Activated naive CD8-positive, alpha-beta T cell (primary cell): ENCODE results near the gene ABI3BP.
A peak's percentile ranks its signal among the peaks of the same experiment; 100 is the strongest.

Experiments
- H3K27ac Mint-ChIP-seq: one replicate; pipeline ENCODE4 v1.8.0; 2021; ENCODE audit warnings: mixed read lengths
- H3K27me3 Mint-ChIP-seq: one replicate; pipeline ENCODE4 v1.8.0; 2021; ENCODE audit warnings: mixed read lengths
- H3K36me3 Mint-ChIP-seq: one replicate; pipeline ENCODE4 v1.8.0; 2021; ENCODE audit warnings: mixed read lengths
- H3K4me1 Mint-ChIP-seq: one replicate; pipeline ENCODE4 v1.8.0; 2021; ENCODE audit warnings: low read depth, mixed read lengths
- H3K4me3 Mint-ChIP-seq: one replicate; pipeline ENCODE4 v1.8.0; 2021; ENCODE audit warnings: mild to moderate bottlenecking, mixed read lengths
- H3K9me3 Mint-ChIP-seq: one replicate; pipeline ENCODE4 v1.8.0; 2021; ENCODE audit warnings: low read depth, mixed read lengths

The ABI3BP gene

GRCh38 chr3:100753846-100754245 lies 239.4 kb downstream of the ABI3BP start:
- Mint-ChIP-seq H3K4me1 (no peaks in the 10 kb centered on the region), H3K27me3 (no peaks in the 10 kb centered on the region), H3K27ac (no peak overlapping the region), H3K36me3 (peaks cover 15% of the 10 kb centered on the region), H3K4me3 (no peak overlapping the region), H3K9me3 (no peaks in the 10 kb centered on the region)

DNA sequence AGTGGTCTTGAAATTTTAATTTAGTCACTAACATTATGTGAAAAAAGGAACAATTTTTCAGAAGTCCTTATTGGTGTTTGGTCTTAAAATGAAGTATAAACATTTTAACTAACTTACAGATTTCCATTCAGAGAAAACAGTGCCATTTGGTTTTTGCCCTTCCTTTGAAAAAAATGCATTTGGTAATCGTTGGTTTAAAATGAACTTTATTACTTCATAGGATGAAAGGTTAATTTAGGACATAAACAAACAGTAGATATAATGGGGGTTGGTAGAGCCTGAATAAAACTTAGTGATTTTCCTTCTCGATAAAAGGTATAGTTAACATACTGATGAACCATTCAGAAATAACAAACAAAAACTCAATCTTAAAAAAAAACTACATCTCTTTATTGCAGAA lies 244.3 kb downstream of the ABI3BP start:
- Mint-ChIP-seq H3K27ac (no peak overlapping the region), H3K4me1 (no peaks in the 10 kb centered on the region), H3K9me3 (no peaks in the 10 kb centered on the region), H3K36me3 (peaks cover 15% of the 10 kb centered on the region), H3K27me3 (no peaks in the 10 kb centered on the region), H3K4me3 (no peak overlapping the region)

- Mint-ChIP-seq H3K9me3 (no peaks in the 10 kb centered on the region), H3K36me3 (peaks cover 15% of the 10 kb centered on the region), H3K4me1 (no peaks in the 10 kb centered on the region), H3K27me3 (no peaks in the 10 kb centered on the region), H3K4me3 (no peak overlapping the region), H3K27ac (no peak overlapping the region)
Observed at GRCh38 chr3:100748220-100748619, 245.0 kb downstream of the ABI3BP start.

- H3K9me3 Mint-ChIP-seq, result no peaks in the 10 kb centered on the region
- H3K4me1 Mint-ChIP-seq, result no peaks in the 10 kb centered on the region
- H3K27me3 Mint-ChIP-seq, result no peaks in the 10 kb centered on the region
- H3K27ac Mint-ChIP-seq, result no peak overlapping the region
- no peak overlapping the region for H3K4me3 Mint-ChIP-seq
- peaks cover 14% of the 10 kb centered on the region for H3K36me3 Mint-ChIP-seq
Observed at GRCh38 chr3:100746092-100746491, 247.1 kb downstream of the ABI3BP start.

- Mint-ChIP-seq H3K27me3 (no peaks in the 10 kb centered on the region), H3K4me3 (no peak overlapping the region), H3K36me3 (peaks cover 14% of the 10 kb centered on the region), H3K9me3 (no peaks in the 10 kb centered on the region), H3K27ac (no peak overlapping the region), H3K4me1 (no peaks in the 10 kb centered on the region)
Observed at GRCh38 chr3:100745617-100746016, 247.6 kb downstream of the ABI3BP start.

DNA sequence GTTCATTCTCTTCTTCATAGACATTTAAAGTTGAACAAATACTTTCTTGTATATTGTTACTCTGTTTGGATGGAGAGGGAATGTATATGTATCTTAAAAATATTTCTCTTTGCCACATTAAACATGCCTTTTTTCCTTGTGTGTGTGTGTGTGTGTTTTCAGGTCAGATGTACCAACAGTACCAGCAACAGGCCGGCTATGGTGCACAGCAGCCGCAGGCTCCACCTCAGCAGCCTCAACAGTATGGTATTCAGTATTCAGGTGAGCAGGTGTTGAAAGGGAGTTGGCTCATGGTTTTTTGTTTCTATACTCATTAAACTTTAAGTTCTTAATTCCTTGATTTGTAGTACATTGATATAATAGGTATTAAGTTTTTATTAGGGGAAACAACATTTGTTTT lies 248.6 kb downstream of the ABI3BP start:
- H3K27me3 Mint-ChIP-seq, result no peaks in the 10 kb centered on the region
- H3K27ac Mint-ChIP-seq, result no peak overlapping the region
- peaks cover 2% of the 10 kb centered on the region for H3K4me1 Mint-ChIP-seq
- no peak overlapping the region for H3K4me3 Mint-ChIP-seq
- peaks cover 14% of the 10 kb centered on the region for H3K36me3 Mint-ChIP-seq
- H3K9me3 Mint-ChIP-seq, result no peaks in the 10 kb centered on the region

DNA sequence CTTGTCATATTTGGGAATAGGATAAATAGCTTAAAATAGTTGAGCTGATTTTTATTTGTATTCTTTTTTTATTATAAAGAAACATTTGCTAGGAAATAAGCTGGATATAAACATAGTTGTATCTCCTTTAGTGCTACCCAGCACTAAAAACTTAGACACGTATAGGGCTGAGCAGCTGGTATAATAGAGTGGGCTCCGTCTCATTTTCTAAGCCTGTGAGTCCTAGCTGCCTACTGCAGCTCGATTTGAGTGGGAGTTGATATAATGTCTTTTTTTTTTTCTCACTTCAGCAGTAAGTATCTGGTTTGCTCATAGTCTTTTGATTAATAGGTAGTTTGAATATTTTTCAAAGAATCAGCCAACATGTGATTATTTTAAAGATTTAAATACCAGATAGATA lies 249.7 kb downstream of the ABI3BP start:
- H3K27ac Mint-ChIP-seq, result no peak overlapping the region
- peaks cover 9% of the 10 kb centered on the region for H3K36me3 Mint-ChIP-seq
- H3K4me1 Mint-ChIP-seq, result peaks cover 2% of the 10 kb centered on the region
- no peaks in the 10 kb centered on the region for H3K27me3 Mint-ChIP-seq
- no peaks in the 10 kb centered on the region for H3K9me3 Mint-ChIP-seq
- no peak overlapping the region for H3K4me3 Mint-ChIP-seq

GRCh38 chr3:100740207-100740606 lies 253.0 kb downstream of the ABI3BP start:
- Mint-ChIP-seq H3K4me3 (no peak overlapping the region), H3K4me1 (peaks cover 3% of the 10 kb centered on the region), H3K9me3 (no peaks in the 10 kb centered on the region), H3K27ac (no peak overlapping the region), H3K27me3 (no peaks in the 10 kb centered on the region), H3K36me3 (peaks cover 10% of the 10 kb centered on the region)

DNA sequence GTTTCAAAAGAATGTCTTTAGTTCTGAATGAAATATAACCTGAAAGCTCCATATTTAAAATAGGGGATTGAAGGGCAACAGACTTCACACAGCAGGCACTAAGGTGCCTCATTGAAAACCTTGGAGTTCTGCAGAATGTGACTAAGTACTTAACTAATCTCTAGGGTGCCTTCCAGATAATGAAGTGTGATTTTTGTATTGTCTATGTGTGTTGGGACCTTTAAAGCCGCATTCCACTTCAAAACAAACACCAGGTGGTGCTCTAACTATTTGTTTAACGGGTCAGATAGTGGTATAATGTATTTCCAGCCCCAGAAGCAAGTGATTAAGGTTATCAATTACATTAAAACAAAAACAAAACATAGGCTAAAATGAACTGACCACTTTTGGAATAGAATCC lies 255.9 kb downstream of the ABI3BP start:
- Mint-ChIP-seq H3K27ac (no peak overlapping the region), H3K4me3 (no peak overlapping the region), H3K9me3 (no peaks in the 10 kb centered on the region), H3K36me3 (peaks cover 9% of the 10 kb centered on the region), H3K4me1 (peaks cover 8% of the 10 kb centered on the region), H3K27me3 (no peaks in the 10 kb centered on the region)

DNA sequence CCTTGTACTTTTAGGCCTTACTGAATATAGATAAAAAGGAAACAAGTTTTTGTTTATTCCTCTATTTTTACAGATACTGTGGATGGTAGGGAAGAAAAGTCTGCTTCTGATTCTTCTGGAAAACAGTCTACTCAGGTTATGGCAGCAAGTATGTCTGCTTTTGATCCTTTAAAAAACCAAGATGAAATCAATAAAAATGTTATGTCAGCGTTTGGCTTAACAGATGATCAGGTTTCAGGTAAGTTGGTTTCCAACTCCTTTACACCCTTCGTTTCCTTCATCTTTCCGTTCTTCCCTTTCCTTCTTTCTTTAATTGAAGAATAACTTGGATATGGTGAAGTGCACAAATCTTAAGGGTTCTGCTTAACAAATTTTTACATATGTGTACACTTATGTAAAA lies 260.8 kb downstream of the ABI3BP start:
- H3K27me3 Mint-ChIP-seq, result no peaks in the 10 kb centered on the region
- no peak overlapping the region for H3K4me3 Mint-ChIP-seq
- no peaks in the 10 kb centered on the region for H3K9me3 Mint-ChIP-seq
- peaks cover 12% of the 10 kb centered on the region for H3K36me3 Mint-ChIP-seq
- peaks cover 5% of the 10 kb centered on the region for H3K4me1 Mint-ChIP-seq
- no peak overlapping the region for H3K27ac Mint-ChIP-seq

DNA sequence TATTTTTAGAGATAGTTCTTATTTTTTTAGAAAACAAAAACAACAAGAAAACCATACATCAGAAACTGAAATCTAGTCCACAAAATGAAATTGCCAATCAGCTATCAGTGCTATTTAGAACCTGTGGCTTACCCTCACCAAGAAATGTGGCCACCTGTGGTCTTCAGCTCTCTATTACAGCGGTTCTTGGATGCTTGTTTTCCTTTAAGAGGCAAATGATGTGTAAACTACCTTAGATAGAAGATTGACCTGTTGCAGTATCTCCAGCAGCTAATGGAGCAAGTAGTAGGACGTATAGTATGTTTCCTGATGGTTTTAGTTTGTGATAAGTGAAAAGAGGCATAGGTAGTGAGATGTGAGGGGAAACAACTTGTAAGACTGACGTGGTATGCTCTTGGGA lies 262.7 kb downstream of the ABI3BP start:
- H3K27me3 Mint-ChIP-seq, result no peaks in the 10 kb centered on the region
- peaks cover 20% of the 10 kb centered on the region for H3K4me1 Mint-ChIP-seq
- H3K9me3 Mint-ChIP-seq, result no peaks in the 10 kb centered on the region
- H3K4me3 Mint-ChIP-seq, result no peak overlapping the region
- no peak overlapping the region for H3K27ac Mint-ChIP-seq
- peaks cover 8% of the 10 kb centered on the region for H3K36me3 Mint-ChIP-seq

DNA sequence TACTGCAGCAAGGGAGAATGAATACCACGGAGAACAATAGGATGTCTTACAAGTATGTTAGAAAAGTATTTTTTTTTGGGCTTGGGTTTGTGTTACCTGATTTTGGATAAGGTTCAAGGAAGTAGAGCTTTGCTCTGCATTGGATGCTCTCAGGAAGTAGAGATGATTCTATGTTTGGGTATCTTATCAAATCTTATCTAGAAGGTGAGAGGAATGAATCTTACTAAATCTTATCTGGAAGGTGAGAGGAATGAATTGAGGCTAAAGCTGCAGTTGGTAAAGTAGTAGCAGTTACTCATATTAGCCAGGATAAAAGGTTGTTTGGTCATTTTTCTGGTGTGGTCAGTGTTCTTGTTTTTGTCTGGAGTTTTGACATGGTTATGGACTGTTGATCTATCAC lies 266.5 kb downstream of the ABI3BP start:
- Mint-ChIP-seq H3K4me3 (no peak overlapping the region), H3K4me1 (peaks cover 15% of the 10 kb centered on the region), H3K27ac (no peak overlapping the region)

DNA sequence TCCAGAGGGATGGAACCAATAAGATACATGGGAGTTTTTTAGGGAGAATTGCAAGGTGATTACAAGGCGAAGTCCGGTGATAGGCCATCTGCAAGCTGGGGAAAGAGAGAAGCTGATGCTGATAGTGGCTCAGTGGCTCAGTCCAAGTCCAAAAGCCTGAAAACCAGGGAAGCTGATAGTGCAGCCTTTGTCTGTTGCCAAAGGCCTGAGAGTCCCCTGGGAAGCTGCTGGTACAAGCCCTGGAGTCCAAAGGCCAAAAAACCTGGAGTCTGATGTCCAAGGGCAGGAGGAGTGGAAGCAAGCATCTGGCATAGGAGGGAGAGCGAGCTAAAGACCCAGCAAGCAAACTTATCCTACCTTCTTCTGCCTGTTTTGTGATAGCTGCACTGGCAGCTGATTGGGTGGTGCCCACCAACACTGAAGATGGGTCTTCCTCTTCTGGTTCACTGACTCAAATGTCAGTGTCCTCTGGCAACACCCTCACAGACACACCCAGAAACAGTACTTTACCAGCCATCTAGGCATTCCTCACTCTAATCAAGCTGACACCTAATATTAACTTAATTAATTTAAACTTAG lies 267.2 kb downstream of the ABI3BP start:
- no peaks in the 10 kb centered on the region for H3K27me3 Mint-ChIP-seq
- H3K27ac Mint-ChIP-seq, result no peak overlapping the region
- peaks cover 11% of the 10 kb centered on the region for H3K36me3 Mint-ChIP-seq
- H3K9me3 Mint-ChIP-seq, result no peaks in the 10 kb centered on the region
- H3K4me3 Mint-ChIP-seq, result no peak overlapping the region
- H3K4me1 Mint-ChIP-seq, result peaks cover 15% of the 10 kb centered on the region

More for the DNA sequence above, 266.5 kb downstream of the ABI3BP start:
- Mint-ChIP-seq H3K9me3 (no peaks in the 10 kb centered on the region), H3K27me3 (no peaks in the 10 kb centered on the region), H3K36me3 (peaks cover 11% of the 10 kb centered on the region)

GRCh38 chr3:100720426-100720825 lies 272.8 kb downstream of the ABI3BP start:
- Mint-ChIP-seq H3K36me3 (peaks cover 16% of the 10 kb centered on the region), H3K9me3 (no peaks in the 10 kb centered on the region), H3K27ac (no peak overlapping the region), H3K4me1 (peaks cover 31% of the 10 kb centered on the region), H3K27me3 (no peaks in the 10 kb centered on the region), H3K4me3 (no peak overlapping the region)

DNA sequence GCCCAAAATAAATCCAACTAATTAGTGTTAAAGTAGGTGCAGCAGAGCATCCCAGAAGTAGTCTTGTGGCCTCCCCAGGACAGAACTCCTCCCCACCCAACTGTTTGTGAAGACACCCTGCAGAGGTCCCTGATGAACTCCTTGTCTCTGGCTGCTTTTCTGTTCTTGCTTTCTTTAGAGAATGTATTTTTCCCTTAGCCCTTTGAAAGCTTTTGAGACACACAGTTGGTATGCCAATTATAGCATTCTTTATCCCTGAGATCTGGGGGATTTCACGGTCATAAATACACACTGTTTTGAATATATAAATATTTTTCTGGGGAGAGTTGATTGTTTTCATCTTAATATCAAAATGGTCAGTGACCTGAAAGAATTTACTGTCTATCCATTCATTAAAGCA lies 274.1 kb downstream of the ABI3BP start:
- H3K27ac Mint-ChIP-seq, result peak overlapping the region; percentile 13
- H3K4me3 Mint-ChIP-seq, result no peak overlapping the region
- H3K27me3 Mint-ChIP-seq, result no peaks in the 10 kb centered on the region
- H3K9me3 Mint-ChIP-seq, result no peaks in the 10 kb centered on the region
- peaks cover 21% of the 10 kb centered on the region for H3K36me3 Mint-ChIP-seq
- H3K4me1 Mint-ChIP-seq, result peaks cover 38% of the 10 kb centered on the region

GRCh38 chr3:100717637-100718487 lies 275.4 kb downstream of the ABI3BP start:
- H3K4me1 Mint-ChIP-seq, result peaks cover 47% of the 10 kb centered on the region
- H3K36me3 Mint-ChIP-seq, result peaks cover 23% of the 10 kb centered on the region
- H3K4me3 Mint-ChIP-seq, result no peak overlapping the region

More at GRCh38 chr3:100717637-100718487, 275.4 kb downstream of the ABI3BP start:
- H3K27me3 Mint-ChIP-seq, result no peaks in the 10 kb centered on the region
- H3K9me3 Mint-ChIP-seq, result no peaks in the 10 kb centered on the region
- no peak overlapping the region for H3K27ac Mint-ChIP-seq
